Small intestine (tissue), 7 donors: Measurements from ENCODE around the gene RAB31. TPM values are rescaled to one million over a fixed set of nuclear protein-coding genes. Genes with fewer than 3 reads are reported as not detected.
A peak's percentile ranks its signal among the peaks of the same experiment; 100 is the strongest.

Experiments used
- DNase-seq, 2 donors: peaks; one replicate each; pipeline versions ENCODE4 v3.0.0 to v3.0.0-alpha.2; 2013
- FAIRE-seq: peaks from 2 replicates; lab custom pipeline; 2012; peaks lifted over from hg19 to GRCh38; lab: Jason Lieb, UNC
- H3K27ac ChIP-seq, 3 donors: one replicate each; pipeline ENCODE4 v1.5.1; 2013; ENCODE audit warnings: low read length in 2 of 3, mild to moderate bottlenecking in 2 of 3, control low read depth in 1 of 3, inconsistent platforms in 1 of 3, low read depth in 1 of 3, moderate library complexity in 1 of 3
- H3K27me3 ChIP-seq, 3 donors: one replicate each; pipeline ENCODE4 v1.6.1; 2013; ENCODE audit warnings: low read length in 3 of 3, inconsistent platforms in 1 of 3; ENCODE audit not compliant: control insufficient read depth in 3 of 3, insufficient read depth in 3 of 3
- H3K36me3 ChIP-seq, 3 donors: one replicate each; pipeline ENCODE4 v1.6.1; 2013; ENCODE audit warnings: low read length in 3 of 3, inconsistent platforms in 1 of 3, low read depth in 1 of 3, mild to moderate bottlenecking in 1 of 3, moderate library complexity in 1 of 3; ENCODE audit not compliant: control insufficient read depth in 3 of 3, insufficient read depth in 2 of 3
- H3K4me1 ChIP-seq, 3 donors: one replicate each; pipeline ENCODE4 v1.6.1; 2013; ENCODE audit warnings: low read length in 2 of 3, inconsistent platforms in 1 of 3, low read depth in 1 of 3, mild to moderate bottlenecking in 1 of 3, moderate library complexity in 1 of 3; ENCODE audit not compliant: control insufficient read depth in 3 of 3, insufficient read depth in 2 of 3
- H3K4me3 ChIP-seq, 3 donors: one replicate each; pipeline ENCODE4 v1.5.1; 2013; ENCODE audit warnings: low read length in 3 of 3, control low read depth in 1 of 3, inconsistent platforms in 1 of 3, low read depth in 1 of 3, mild to moderate bottlenecking in 1 of 3, moderate library complexity in 1 of 3
- H3K9me3 ChIP-seq, 2 donors: one replicate each; pipeline ENCODE4 v1.6.1; 2013; ENCODE audit warnings: low read depth in 1 of 2, low read length in 1 of 2; ENCODE audit not compliant: control insufficient read depth in 2 of 2, insufficient read depth in 1 of 2
- WGBS, 3 donors: extraction: QIAGEN DNeasy Blood & Tissue Kit; methylation state at CpG; one replicate each; pipeline ENCODE4 v1.1.7; 2013; 5-methylcytosine and 5-hydroxymethylcytosine counted together
- polyA plus RNA-seq, 4 donors: library from polyadenylated mRNA; stranded (reverse) in 3 of 4; unstranded in 1 of 4; fragments of 200-250 nt in 3 of 4; fragments of 120-200 nt in 1 of 4; gene quantifications; one replicate each; pipeline versions ENCODE4 v1.2.1 to v1.2.3, GENCODE V29; 2013
- donor health status: healthy with polysubstance abuse.
- donor health status: control.
- donor health status: control.
- donor health status: Bipolar disorder and iron deficiency.
- donor health status: healthy.

RAB31 gene
- polyA plus RNA-seq, 4 donors, result 4.2 to 18.4 (median 12.3) TPM

GRCh38 chr18:9721893-9722550, 13.9 kb downstream of the RAB31 start:
- Histone ChIP-seq H3K4me3 (no peak overlapping the region), H3K36me3 (no peaks in the 10 kb centered on the region), H3K9me3 (peaks cover 0 to 8% of the 10 kb centered on the region in 2 donors), H3K27ac (no peak overlapping the region), H3K27me3 (no peaks in the 10 kb centered on the region), H3K4me1 (no peaks in the 10 kb centered on the region)
- WGBS, 3 donors, result 70 to 81% (median 73%) methylated on average over 9 of the region's 9 CpGs
- FAIRE-seq (no peak), DNase-seq (no peak)

- FAIRE-seq, result no peak
- DNase-seq, result peak; percentile 80 to 86
- 34 to 73% (median 40%) methylated on average over 3 of the region's 3 CpGs for WGBS, 3 donors
- no peak overlapping the region for H3K4me3 ChIP-seq
- no peak overlapping the region for H3K27ac ChIP-seq
- H3K36me3 ChIP-seq, result no peaks in the 10 kb centered on the region
- H3K9me3 ChIP-seq, result peaks cover 0 to 8% of the 10 kb centered on the region in 2 donors
- no peaks in the 10 kb centered on the region for H3K27me3 ChIP-seq
- H3K4me1 ChIP-seq, result no peaks in the 10 kb centered on the region
Measured at GRCh38 chr18:9722691-9723090, 14.6 kb downstream of the RAB31 start.

- Histone ChIP-seq H3K27ac (no peak overlapping the region), H3K4me1 (no peaks in the 10 kb centered on the region), H3K27me3 (no peaks in the 10 kb centered on the region), H3K9me3 (peaks cover 0 to 8% of the 10 kb centered on the region in 2 donors), H3K4me3 (no peak overlapping the region), H3K36me3 (no peaks in the 10 kb centered on the region)
- DNase-seq, result no peak
- no peak for FAIRE-seq
- WGBS, 3 donors, result 96 to 100% (median 97%) methylated on average over 5 of the region's 5 CpGs
Measured at GRCh38 chr18:9724797-9725585, 16.9 kb downstream of the RAB31 start.

GRCh38 chr18:9726175-9726574, 18.1 kb downstream of the RAB31 start:
- WGBS, 3 donors, result 86 to 91% (median 90%) methylated on average over 5 of the region's 5 CpGs
- DNase-seq, result no peak
- no peak for FAIRE-seq

GRCh38 chr18:9726936-9727335, 18.8 kb downstream of the RAB31 start:
- FAIRE-seq (no peak), DNase-seq (no peak)
- H3K27me3 ChIP-seq, result no peaks in the 10 kb centered on the region
- no peaks in the 10 kb centered on the region for H3K4me1 ChIP-seq
- no peak overlapping the region for H3K4me3 ChIP-seq
- H3K9me3 ChIP-seq, result peaks cover 0 to 8% of the 10 kb centered on the region in 2 donors
- no peak overlapping the region for H3K27ac ChIP-seq
- WGBS, 3 donors, result 76 to 86% (median 84%) methylated on average over 2 of the region's 2 CpGs
- peaks cover 0 to 1% (median 0%) of the 10 kb centered on the region in 3 donors for H3K36me3 ChIP-seq

More at GRCh38 chr18:9726175-9726574, 18.1 kb downstream of the RAB31 start:
- no peaks in the 10 kb centered on the region for H3K36me3 ChIP-seq
- H3K4me1 ChIP-seq, result no peaks in the 10 kb centered on the region
- peaks cover 0 to 8% of the 10 kb centered on the region in 2 donors for H3K9me3 ChIP-seq
- no peak overlapping the region for H3K27ac ChIP-seq
- H3K27me3 ChIP-seq, result no peaks in the 10 kb centered on the region
- no peak overlapping the region for H3K4me3 ChIP-seq

- Histone ChIP-seq H3K9me3 (no peaks in the 10 kb centered on the region), H3K27ac (no peak overlapping the region), H3K27me3 (no peaks in the 10 kb centered on the region), H3K4me1 (peaks cover 0 to 21% (median 6%) of the 10 kb centered on the region in 3 donors), H3K4me3 (no peak overlapping the region), H3K36me3 (peaks cover 0 to 5% (median 0%) of the 10 kb centered on the region in 3 donors)
- FAIRE-seq (no peak), DNase-seq (no peak)
- 81 to 96% (median 83%) methylated on average over 4 of the region's 4 CpGs for WGBS, 3 donors
Measured at GRCh38 chr18:9730786-9731185, 22.7 kb downstream of the RAB31 start.

- Histone ChIP-seq H3K9me3 (no peaks in the 10 kb centered on the region), H3K36me3 (peaks cover 0 to 5% (median 0%) of the 10 kb centered on the region in 3 donors), H3K4me3 (no peak overlapping the region), H3K4me1 (peaks cover 0 to 21% (median 6%) of the 10 kb centered on the region in 3 donors), H3K27me3 (no peaks in the 10 kb centered on the region), H3K27ac (no peak overlapping the region)
- 79 to 94% (median 83%) methylated on average over 5 of the region's 5 CpGs for WGBS, 3 donors
- no peak for DNase-seq
- no peak for FAIRE-seq
Measured at GRCh38 chr18:9731380-9731779, 23.3 kb downstream of the RAB31 start.

- 85 to 86% (median 86%) methylated on average over 9 of the region's 9 CpGs for WGBS, 3 donors
Measured at GRCh38 chr18:9732031-9732430, 23.9 kb downstream of the RAB31 start.

More at GRCh38 chr18:9732031-9732430, 23.9 kb downstream of the RAB31 start:
- Histone ChIP-seq H3K4me1 (peaks cover 0 to 21% (median 6%) of the 10 kb centered on the region in 3 donors), H3K27me3 (no peaks in the 10 kb centered on the region), H3K36me3 (peaks cover 0 to 5% (median 0%) of the 10 kb centered on the region in 3 donors), H3K27ac (no peak overlapping the region), H3K4me3 (no peak overlapping the region), H3K9me3 (no peaks in the 10 kb centered on the region)
- DNase-seq (no peak), FAIRE-seq (no peak)
